HG03060 (cell line): Measurements from ENCODE around the gene BATF3.
"Not testable (repeated sequence)": the region's sequence is repeated elsewhere in the genome, so short reads cannot be mapped to it uniquely, and the experiment has no call there.

ENCODE experiments used
- ATAC-seq: cut with Tn5 transposase; IDR thresholded peaks from one replicate; pipeline ENCODE4 v1.9.1; 2021; ENCODE audit warnings: low read depth, moderate number of reproducible peaks; ENCODE audit not compliant: unreplicated experiment

Gene BATF3

GRCh38 chr1:212665241-212666115 lies 34.2 kb downstream of the BATF3 start:
- ATAC-seq, result no peak

GRCh38 chr1:212664409-212665199 lies 35.0 kb downstream of the BATF3 start:
- ATAC-seq, result no peak

GRCh38 chr1:212658250-212658649 lies 41.4 kb downstream of the BATF3 start:
- not testable (repeated sequence) for ATAC-seq

- no peak for ATAC-seq
These were observed 42.9 kb downstream of the BATF3 start for GRCh38 chr1:212656730-212657129.

GRCh38 chr1:212655668-212656440 lies 43.8 kb downstream of the BATF3 start:
- no peak for ATAC-seq

- ATAC-seq, result no peak
These were observed 47.0 kb downstream of the BATF3 start for GRCh38 chr1:212652609-212653008.

GRCh38 chr1:212651977-212652376 lies 47.7 kb downstream of the BATF3 start:
- ATAC-seq, result no peak

DNA sequence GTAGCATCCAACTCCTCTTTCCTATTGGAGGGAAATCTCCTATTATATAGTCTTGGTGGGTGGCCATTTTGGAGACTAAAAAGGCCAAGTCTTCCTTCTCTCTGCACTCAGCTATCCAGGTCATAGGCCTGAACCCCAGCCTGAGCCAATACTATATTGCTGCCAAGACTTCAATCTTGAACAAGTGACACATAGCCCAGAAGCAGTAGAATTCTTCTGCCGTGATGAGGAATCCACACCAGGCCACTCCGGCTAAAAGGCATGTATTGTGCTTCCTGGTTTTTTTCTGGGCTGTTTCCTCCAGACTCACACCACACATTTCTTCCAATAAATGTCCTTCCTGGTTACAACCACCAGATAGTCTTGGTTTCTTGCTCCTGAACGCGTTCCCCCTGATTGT lies 48.1 kb downstream of the BATF3 start:
- no peak for ATAC-seq

DNA sequence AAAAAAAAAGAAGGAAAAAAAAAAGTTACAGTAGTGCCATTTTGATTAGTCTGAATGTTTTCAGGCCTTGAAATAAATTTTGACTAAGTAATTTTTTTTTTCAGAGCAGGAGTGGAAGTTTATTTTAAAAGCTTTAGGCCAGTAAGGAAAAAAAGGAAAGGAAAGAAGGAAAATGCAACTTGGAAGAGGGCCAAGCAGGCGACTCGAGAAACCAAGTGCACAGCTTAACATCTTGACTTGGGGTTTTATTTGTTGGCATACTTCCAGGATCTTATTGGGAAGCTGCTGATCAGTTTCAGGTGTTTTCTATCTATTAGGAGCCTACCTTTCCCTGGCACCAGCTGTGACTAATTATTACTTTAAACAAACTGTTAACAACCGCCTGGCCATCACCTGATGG lies 49.4 kb downstream of the BATF3 start:
- no peak for ATAC-seq

- ATAC-seq, result no peak
These were observed 50.6 kb downstream of the BATF3 start for GRCh38 chr1:212649020-212649419.

GRCh38 chr1:212648431-212648830 lies 51.2 kb downstream of the BATF3 start:
- no peak for ATAC-seq

- ATAC-seq, result no peak
These were observed 52.6 kb downstream of the BATF3 start for GRCh38 chr1:212647004-212647403.

GRCh38 chr1:212646588-212646987 lies 53.1 kb downstream of the BATF3 start:
- ATAC-seq, result no peak

- ATAC-seq, result no peak
These were observed 53.8 kb downstream of the BATF3 start for GRCh38 chr1:212645546-212646543.

DNA sequence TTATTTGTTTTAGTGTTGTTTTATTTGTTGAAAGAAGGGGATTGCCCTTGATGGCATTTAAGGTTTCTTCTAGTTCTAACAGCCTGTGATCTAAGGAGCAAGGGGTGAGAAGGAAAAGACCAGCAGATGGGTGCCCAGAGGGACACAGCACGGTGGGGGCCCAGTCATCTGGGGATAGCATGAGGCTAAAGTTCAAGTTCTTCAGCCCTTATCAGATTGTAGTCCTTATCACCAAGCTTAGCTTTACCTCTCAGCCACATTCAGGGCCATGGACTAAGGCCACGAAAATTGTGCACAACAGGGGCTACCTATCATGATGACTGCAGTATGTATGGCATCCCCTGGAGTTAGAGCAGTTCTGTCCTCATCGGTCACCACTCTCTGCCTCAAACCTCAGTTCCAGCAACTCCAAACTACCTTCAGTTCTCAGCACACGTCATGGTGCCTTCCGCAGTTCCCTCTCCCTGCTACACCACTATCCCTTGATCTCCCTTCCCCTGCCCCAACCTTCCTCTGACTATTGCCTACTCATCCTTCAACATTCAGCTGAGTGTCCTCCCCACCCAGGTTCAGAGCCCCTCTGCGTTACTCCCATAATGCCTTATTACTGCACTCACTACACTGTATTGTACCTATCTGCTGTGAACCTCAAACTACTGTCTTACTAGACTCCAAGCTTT lies 54.6 kb downstream of the BATF3 start:
- ATAC-seq, result no peak

- ATAC-seq, result no peak
These were observed 55.8 kb downstream of the BATF3 start for GRCh38 chr1:212643877-212644276.

DNA sequence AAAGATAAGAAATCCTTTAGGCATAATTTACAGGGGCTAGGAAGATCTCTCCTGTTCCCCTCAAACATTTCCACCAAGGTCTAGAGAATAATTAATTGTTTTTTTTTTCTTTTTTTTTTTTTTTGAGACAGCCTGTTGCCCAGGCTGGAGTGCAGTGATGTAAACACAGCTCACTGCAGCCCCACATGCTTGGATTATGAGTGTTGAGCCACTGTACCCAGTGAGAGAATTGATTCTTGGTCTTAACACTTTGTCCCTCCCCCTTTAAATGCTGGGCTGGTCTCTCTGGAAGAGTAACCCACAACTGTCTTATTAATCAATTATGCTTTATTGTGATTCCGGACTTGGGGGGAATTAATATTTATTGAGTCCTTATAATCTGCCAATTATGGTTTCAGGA lies 57.7 kb downstream of the BATF3 start:
- no peak for ATAC-seq

GRCh38 chr1:212640223-212640878 lies 59.3 kb downstream of the BATF3 start:
- ATAC-seq, result no peak

GRCh38 chr1:212639524-212639923 lies 60.1 kb downstream of the BATF3 start:
- not testable (repeated sequence) for ATAC-seq
